ENCODE data around the gene NXN. TPM values are rescaled to one million over a fixed set of nuclear protein-coding genes. Genes with fewer than 3 reads are reported as not detected.

The NXN gene
- polyA plus RNA-seq, 3 donors = not detected

- H3K9ac ChIP-seq (ENCODE audit: insufficient read depth, low read length, poor library complexity, severe bottlenecking) = no peak overlapping the region
- H4K20me1 ChIP-seq (ENCODE audit: insufficient read depth, low read length) = no peaks in the 10 kb centered on the region
- no peaks in the 10 kb centered on the region for H3K36me3 ChIP-seq (replicated peaks in 1 of 2; ENCODE audit: control insufficient read depth in 1 of 2, insufficient read depth in 2 of 2, low read length in 2 of 2)
- WGBS (ENCODE audit: insufficient coverage) = 100% methylated on average over 2 of the region's 9 CpGs
- H3K4me3 ChIP-seq (replicated peaks in 1 of 3; ENCODE audit: low read depth in 2 of 3, low read length in 3 of 3) = no peak overlapping the region
- no peak overlapping the region for H3K4me2 ChIP-seq (replicated peaks; ENCODE audit: extremely low read depth, low read length, poor library complexity, severe bottlenecking)
- H3K4me1 ChIP-seq (ENCODE audit: control insufficient read depth in 1 of 2, insufficient read depth in 2 of 2, low read length in 2 of 2) = no peaks in the 10 kb centered on the region
- no peak for TF ChIP-seq CTCF (IDR thresholded peaks at IDR 0.05)
- Mint-ChIP-seq H3K9me3 (peaks cover 0 to 2% (median 0%) of the 10 kb centered on the region in 7 donors), H3K4me1 (no peaks in the 10 kb centered on the region), H3K4me3 (no peak overlapping the region), H3K36me3 (no peaks in the 10 kb centered on the region), H3K27me3 (ENCODE audit: low read depth in 3 of 3) (peaks cover 21 to 26% (median 23%) of the 10 kb centered on the region in 3 donors), H3K27ac (no peak overlapping the region)
- DNase-seq = no peak
- H2AFZ ChIP-seq (ENCODE audit: insufficient read depth, low read depth, low read length, poor library complexity, severe bottlenecking) = no peak overlapping the region
- intact Hi-C loops (cut with micrococcal nuclease) = no loop called here
- H3K9me3 ChIP-seq (replicated peaks in 1 of 2; ENCODE audit: control insufficient read depth in 1 of 2, insufficient read depth in 1 of 2, low read length in 2 of 2) = no peaks in the 10 kb centered on the region
- peaks cover 0 to 8% of the 10 kb centered on the region in 2 donors for H3K27me3 ChIP-seq (ENCODE audit: control insufficient read depth in 2 of 2, insufficient read depth in 2 of 2, low read length in 2 of 2)
- no peaks in the 10 kb centered on the region for H3K79me2 ChIP-seq (ENCODE audit: insufficient read depth, low read length)
- no peak overlapping the region for H3K27ac ChIP-seq (ENCODE audit: low read depth in 1 of 2, low read length in 2 of 2)
Measured at GRCh38 chr17:861364-861763, 118.2 kb downstream of the NXN start.

- H3K36me3 Mint-ChIP-seq = no peaks in the 10 kb centered on the region
- no peaks in the 10 kb centered on the region for H3K9me3 ChIP-seq (replicated peaks in 1 of 2; ENCODE audit: control insufficient read depth in 1 of 2, insufficient read depth in 1 of 2, low read length in 2 of 2)
- H3K4me3 ChIP-seq (replicated peaks in 1 of 3; ENCODE audit: low read depth in 2 of 3, low read length in 3 of 3) = no peak overlapping the region
- 80% methylated on average over 1 of the region's 5 CpGs for WGBS (ENCODE audit: insufficient coverage)
- H3K27ac Mint-ChIP-seq = no peak overlapping the region
- H4K20me1 ChIP-seq (ENCODE audit: insufficient read depth, low read length) = no peaks in the 10 kb centered on the region
- H3K79me2 ChIP-seq (ENCODE audit: insufficient read depth, low read length) = no peaks in the 10 kb centered on the region
- intact Hi-C loops (cut with micrococcal nuclease) = no loop called here
- no peak overlapping the region for H2AFZ ChIP-seq (ENCODE audit: insufficient read depth, low read depth, low read length, poor library complexity, severe bottlenecking)
- H3K36me3 ChIP-seq (replicated peaks in 1 of 2; ENCODE audit: control insufficient read depth in 1 of 2, insufficient read depth in 2 of 2, low read length in 2 of 2) = no peaks in the 10 kb centered on the region
- no peak overlapping the region for H3K4me2 ChIP-seq (replicated peaks; ENCODE audit: extremely low read depth, low read length, poor library complexity, severe bottlenecking)
- no peak overlapping the region for H3K9ac ChIP-seq (ENCODE audit: insufficient read depth, low read length, poor library complexity, severe bottlenecking)
- peaks cover 0 to 8% of the 10 kb centered on the region in 2 donors for H3K27me3 ChIP-seq (ENCODE audit: control insufficient read depth in 2 of 2, insufficient read depth in 2 of 2, low read length in 2 of 2)
- peaks cover 19 to 24% (median 23%) of the 10 kb centered on the region in 3 donors for H3K27me3 Mint-ChIP-seq (ENCODE audit: low read depth in 3 of 3)
- peaks cover 0 to 2% (median 0%) of the 10 kb centered on the region in 7 donors for H3K9me3 Mint-ChIP-seq
- no peaks in the 10 kb centered on the region for H3K4me1 ChIP-seq (ENCODE audit: control insufficient read depth in 1 of 2, insufficient read depth in 2 of 2, low read length in 2 of 2)
- no peak for DNase-seq
- H3K4me3 Mint-ChIP-seq = no peak overlapping the region
- no peaks in the 10 kb centered on the region for H3K4me1 Mint-ChIP-seq
- no peak for TF ChIP-seq CTCF (IDR thresholded peaks at IDR 0.05)
- H3K27ac ChIP-seq (ENCODE audit: low read depth in 1 of 2, low read length in 2 of 2) = no peak overlapping the region
Measured at GRCh38 chr17:860805-861204, 118.8 kb downstream of the NXN start.
